T-helper 17 cell (primary cell): Measurements from ENCODE around the gene BTG1. TPM values are rescaled to one million over a fixed set of nuclear protein-coding genes. Genes with fewer than 3 reads are reported as not detected.

ENCODE experiments used
- ATAC-seq: fragments of 150-1000 bp; cut with Tn5 transposase; 2 replicates; pipeline ENCODE4 v1.10.0; 2021; ENCODE audit warnings: mild to moderate bottlenecking, moderate library complexity
- DNase-seq, 3 donors: peaks; one replicate each; pipeline versions ENCODE4 v3.0.0 to v3.0.0-alpha.2; 2020 to 2021
- H3K9me3 ChIP-seq: one replicate; pipeline ENCODE4 v1.7.0; 2013; ENCODE audit warnings: low read length, mild to moderate bottlenecking; ENCODE audit not compliant: control insufficient read depth, poor library complexity, severe bottlenecking
- H3K27ac Mint-ChIP-seq: one replicate; pipeline ENCODE4 v1.8.0; 2022; ENCODE audit warnings: mild to moderate bottlenecking, moderate library complexity, mixed read lengths
- H3K27me3 Mint-ChIP-seq: one replicate; pipeline ENCODE4 v1.8.0; 2022; ENCODE audit warnings: mixed read lengths
- H3K36me3 Mint-ChIP-seq: one replicate; pipeline ENCODE4 v1.8.0; 2022; ENCODE audit warnings: low read depth, mixed read lengths
- H3K4me1 Mint-ChIP-seq: one replicate; pipeline ENCODE4 v1.8.0; 2022; ENCODE audit warnings: mild to moderate bottlenecking, mixed read lengths
- H3K4me3 Mint-ChIP-seq: one replicate; pipeline ENCODE4 v1.8.0; 2022; ENCODE audit warnings: mild to moderate bottlenecking, moderate library complexity, mixed read lengths
- total RNA-seq, 4 donors: library from RNA in 2 of 4; stranded (reverse) in 2 of 4; gene quantifications; one replicate each; pipeline ENCODE4 v1.2.3 and lab custom pipeline; 2022 to 2026

The BTG1 gene
- total RNA-seq (1,000 to 10,000 TPM; 1,109 to 1,137 TPM), total RNA-seq (lab: John Stamatoyannopoulos, UW) (473 to 1,477 reads per million in 2 donors)

DNA sequence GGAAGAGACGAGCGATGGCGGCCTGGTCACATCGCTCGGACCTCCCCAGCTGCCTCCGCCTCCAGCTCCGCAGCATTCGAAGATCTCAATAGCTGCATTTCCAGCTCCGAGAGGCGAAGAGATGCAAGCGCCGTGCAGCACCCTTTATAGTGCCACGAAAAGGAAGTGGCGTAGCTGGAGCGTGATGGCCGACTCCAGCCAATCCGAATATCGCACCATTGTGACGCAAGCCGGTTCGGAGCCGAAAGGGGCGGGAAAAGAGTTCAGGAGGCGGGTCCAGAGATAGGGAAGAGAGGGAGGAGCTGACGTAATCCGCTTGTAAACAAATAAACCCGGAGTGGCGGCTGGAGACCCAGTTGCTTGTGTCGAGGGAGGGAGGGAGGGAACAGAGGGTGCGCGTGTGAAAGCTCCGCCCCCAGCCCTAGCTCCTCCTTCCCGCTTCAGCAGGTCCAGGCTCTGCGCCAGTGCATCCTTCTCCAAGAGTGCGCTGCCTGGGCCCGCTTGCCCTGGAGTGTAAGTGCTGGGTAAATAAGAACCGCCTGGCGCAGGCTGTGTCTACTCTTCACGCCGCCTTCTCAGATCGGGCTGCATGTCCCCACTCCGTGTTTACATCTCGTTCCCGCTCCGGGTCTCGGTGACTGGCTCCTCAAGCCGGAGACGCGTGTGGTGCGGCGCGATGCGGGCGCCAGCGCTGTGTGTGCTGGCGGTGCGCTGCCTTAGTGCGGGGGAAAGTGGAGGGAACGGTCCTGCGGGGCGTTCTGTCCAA lies at the start of gene BTG1:
BTG1 (minus strand) TSS at position 116 of the 766 bp plus-strand sequence. CDS start 311 bp downstream, outside the sequence.
- H3K9me3 ChIP-seq = peaks cover 7% of the 10 kb centered on the region
- peaks cover 18% of the 10 kb centered on the region for H3K36me3 Mint-ChIP-seq
- H3K27ac Mint-ChIP-seq = peak within 1 kb of the TSS; percentile 99
- H3K4me1 Mint-ChIP-seq = peaks cover 30% of the 10 kb centered on the region
- no peaks in the 10 kb centered on the region for H3K27me3 Mint-ChIP-seq
- H3K4me3 Mint-ChIP-seq = peak within 1 kb of the TSS; percentile 99
- peak; percentile 85 to 98 (median 97) for DNase-seq
- ATAC-seq = peak; percentile 77

DNA sequence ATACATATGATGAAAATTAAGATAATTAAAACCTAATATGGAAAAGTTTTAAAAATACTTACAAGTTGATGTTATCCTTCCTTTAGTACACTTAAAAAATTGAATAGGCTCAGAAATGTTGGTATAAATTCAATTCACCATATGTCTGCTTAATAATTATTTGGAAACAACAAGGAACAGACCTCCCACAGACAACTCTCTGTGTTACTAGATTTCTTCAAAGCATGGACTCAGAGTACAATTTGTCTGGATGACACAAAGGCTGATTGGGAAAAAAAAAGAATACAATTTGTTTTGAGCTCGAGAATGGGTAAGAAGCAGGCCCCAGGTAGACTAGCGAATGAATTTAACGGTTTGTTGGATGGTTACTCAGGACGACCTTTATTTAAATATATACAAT lies 48.9 kb upstream of the BTG1 start:
- no peaks in the 10 kb centered on the region for H3K27me3 Mint-ChIP-seq
- H3K36me3 Mint-ChIP-seq = no peaks in the 10 kb centered on the region
- H3K9me3 ChIP-seq = no peaks in the 10 kb centered on the region
- ATAC-seq (no peak), DNase-seq (no peak)
- H3K4me1 Mint-ChIP-seq = no peaks in the 10 kb centered on the region
- H3K4me3 Mint-ChIP-seq = no peak overlapping the region
- H3K27ac Mint-ChIP-seq = no peak overlapping the region

DNA sequence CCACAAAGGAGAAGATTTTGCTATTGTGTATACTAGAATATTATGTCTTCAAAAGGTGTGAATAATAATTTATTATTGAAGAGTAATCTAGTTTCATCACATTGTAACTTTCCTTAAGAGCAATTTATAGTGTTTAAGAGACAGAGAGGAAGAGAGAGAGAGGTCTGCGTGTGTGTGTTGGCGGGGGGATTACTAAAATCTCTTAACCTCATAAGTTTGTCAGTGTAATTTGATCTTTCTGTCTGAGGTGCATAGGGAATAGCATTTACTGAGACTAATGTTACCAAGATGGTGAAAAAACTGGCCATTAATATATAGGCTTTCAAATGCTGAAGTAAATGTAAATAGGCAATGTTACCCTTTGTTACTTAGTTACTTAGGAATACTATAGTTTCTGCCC lies 48.2 kb upstream of the BTG1 start:
- no peaks in the 10 kb centered on the region for H3K9me3 ChIP-seq
- no peak overlapping the region for H3K27ac Mint-ChIP-seq
- ATAC-seq (no peak), DNase-seq (no peak)
- no peaks in the 10 kb centered on the region for H3K27me3 Mint-ChIP-seq
- H3K4me3 Mint-ChIP-seq = no peak overlapping the region
- H3K4me1 Mint-ChIP-seq = peaks cover 3% of the 10 kb centered on the region
- H3K36me3 Mint-ChIP-seq = no peaks in the 10 kb centered on the region

DNA sequence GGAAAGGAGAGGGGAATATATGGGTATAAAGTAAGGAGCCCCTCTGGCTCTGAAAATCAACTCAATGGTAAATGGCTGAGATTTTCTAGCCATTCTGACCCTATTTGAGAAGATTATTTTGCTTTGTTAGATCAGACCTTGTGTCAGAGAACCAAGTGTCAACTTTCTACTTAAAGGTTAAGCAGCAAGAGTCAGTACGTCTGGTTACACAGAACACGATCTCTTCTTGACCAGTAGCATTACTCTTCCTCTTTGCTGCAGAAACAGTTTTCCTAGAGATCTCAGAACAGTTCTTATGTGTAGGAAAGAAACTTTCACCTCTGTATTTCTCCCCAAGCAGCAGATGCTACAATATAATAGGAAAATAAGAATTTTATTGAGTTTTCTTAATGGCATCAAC lies 47.4 kb upstream of the BTG1 start:
- no peaks in the 10 kb centered on the region for H3K27me3 Mint-ChIP-seq
- no peak for ATAC-seq

DNA sequence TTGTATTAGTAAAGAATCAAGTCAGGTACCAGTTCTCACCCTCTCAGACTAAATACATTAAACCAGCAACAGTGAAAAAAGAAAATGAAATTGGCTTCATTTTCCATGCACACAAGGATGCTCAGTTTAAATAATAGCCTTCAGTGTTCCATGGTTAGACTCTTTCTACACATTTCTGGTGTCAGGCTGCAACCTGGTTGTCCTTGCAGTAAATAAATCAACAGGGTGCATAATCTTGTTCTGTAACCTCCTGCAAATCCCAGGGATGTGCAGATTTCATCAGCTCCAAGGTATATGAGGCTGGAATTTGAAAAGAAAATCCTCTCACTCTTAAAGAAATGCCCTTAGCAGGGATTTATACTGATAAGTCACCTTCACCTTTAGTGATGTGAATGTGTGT lies 46.7 kb upstream of the BTG1 start:
- Mint-ChIP-seq H3K4me3 (no peak overlapping the region), H3K36me3 (no peaks in the 10 kb centered on the region), H3K27me3 (no peaks in the 10 kb centered on the region), H3K4me1 (peaks cover 4% of the 10 kb centered on the region), H3K27ac (no peak overlapping the region)
- no peak for DNase-seq
- no peak for ATAC-seq
- H3K9me3 ChIP-seq = no peaks in the 10 kb centered on the region

More for the DNA sequence above, 47.4 kb upstream of the BTG1 start:
- no peak overlapping the region for H3K4me3 Mint-ChIP-seq
- H3K9me3 ChIP-seq = no peaks in the 10 kb centered on the region
- no peak overlapping the region for H3K27ac Mint-ChIP-seq
- no peak for DNase-seq
- peaks cover 4% of the 10 kb centered on the region for H3K4me1 Mint-ChIP-seq
- H3K36me3 Mint-ChIP-seq = no peaks in the 10 kb centered on the region

GRCh38 chr12:92191061-92191460 lies 45.4 kb upstream of the BTG1 start:
- ATAC-seq = no peak
- Mint-ChIP-seq H3K4me3 (no peak overlapping the region), H3K27me3 (no peaks in the 10 kb centered on the region), H3K36me3 (no peaks in the 10 kb centered on the region), H3K27ac (no peak overlapping the region), H3K4me1 (peaks cover 10% of the 10 kb centered on the region)
- DNase-seq = no peak
- no peaks in the 10 kb centered on the region for H3K9me3 ChIP-seq

- Mint-ChIP-seq H3K27ac (peak overlapping the region; percentile 97), H3K27me3 (no peaks in the 10 kb centered on the region), H3K4me3 (no peak overlapping the region), H3K36me3 (no peaks in the 10 kb centered on the region), H3K4me1 (peaks cover 24% of the 10 kb centered on the region)
- DNase-seq = no peak
- no peak for ATAC-seq
- H3K9me3 ChIP-seq = no peaks in the 10 kb centered on the region
Observed at GRCh38 chr12:92188517-92189188, 43.0 kb upstream of the BTG1 start.

DNA sequence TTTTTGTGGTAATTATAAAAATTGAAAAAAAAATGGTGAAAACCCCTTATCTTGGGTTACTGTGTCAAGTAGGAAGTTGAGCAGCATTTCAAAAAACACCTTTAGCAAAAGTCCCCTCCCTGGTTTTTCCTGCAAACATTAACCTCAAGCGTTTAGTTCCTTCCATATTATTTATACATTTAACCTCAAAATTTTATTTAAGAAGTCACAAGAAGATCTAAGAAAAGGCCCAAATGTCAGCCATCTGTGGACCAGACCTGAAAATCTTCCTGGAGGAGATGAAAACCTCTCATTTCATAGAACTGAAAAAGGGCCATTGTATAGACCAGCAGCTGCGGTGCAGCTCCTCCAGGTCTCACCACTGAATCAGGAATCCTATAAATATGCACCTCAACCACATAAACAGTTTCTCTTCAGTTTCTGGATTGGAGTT lies 40.4 kb upstream of the BTG1 start:
- H3K4me1 Mint-ChIP-seq = peaks cover 24% of the 10 kb centered on the region
- DNase-seq (no peak), ATAC-seq (peak; percentile 76)
- H3K27me3 Mint-ChIP-seq = no peaks in the 10 kb centered on the region
- no peaks in the 10 kb centered on the region for H3K9me3 ChIP-seq
- H3K36me3 Mint-ChIP-seq = no peaks in the 10 kb centered on the region
- H3K4me3 Mint-ChIP-seq = peak overlapping the region; percentile 83
- peak overlapping the region; percentile 97 for H3K27ac Mint-ChIP-seq

DNA sequence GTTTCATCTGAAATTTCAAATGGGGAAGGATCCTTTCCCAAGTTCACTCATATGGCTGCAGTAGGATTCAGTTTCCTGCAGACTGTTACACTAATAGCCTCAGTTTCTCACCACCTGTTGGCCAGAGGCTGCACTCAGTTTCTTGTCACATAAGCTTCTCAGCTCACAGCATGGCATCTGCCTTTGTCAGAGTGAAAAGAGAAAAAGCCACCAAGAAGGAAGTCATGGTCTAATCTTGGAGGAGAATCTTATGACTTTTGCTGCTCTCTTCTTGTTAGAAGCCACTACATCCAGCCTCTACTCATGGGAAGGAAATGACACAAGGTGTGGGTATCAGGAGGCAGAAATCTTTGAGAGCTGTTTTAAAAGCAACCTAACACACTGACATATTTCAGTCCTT lies 39.4 kb upstream of the BTG1 start:
- peak; percentile 87 for ATAC-seq
- peaks cover 24% of the 10 kb centered on the region for H3K4me1 Mint-ChIP-seq

GRCh38 chr12:92183575-92183974 lies 37.9 kb upstream of the BTG1 start:
- no peaks in the 10 kb centered on the region for H3K36me3 Mint-ChIP-seq
- H3K27ac Mint-ChIP-seq = peak overlapping the region; percentile 97
- peaks cover 20% of the 10 kb centered on the region for H3K4me1 Mint-ChIP-seq
- no peak overlapping the region for H3K4me3 Mint-ChIP-seq
- H3K27me3 Mint-ChIP-seq = no peaks in the 10 kb centered on the region
- DNase-seq (no peak), ATAC-seq (no peak)
- no peaks in the 10 kb centered on the region for H3K9me3 ChIP-seq

More for the DNA sequence above, 39.4 kb upstream of the BTG1 start:
- no peak for DNase-seq
- no peaks in the 10 kb centered on the region for H3K9me3 ChIP-seq
- H3K27me3 Mint-ChIP-seq = no peaks in the 10 kb centered on the region
- H3K27ac Mint-ChIP-seq = peak overlapping the region; percentile 97
- H3K4me3 Mint-ChIP-seq = no peak overlapping the region
- no peaks in the 10 kb centered on the region for H3K36me3 Mint-ChIP-seq

DNA sequence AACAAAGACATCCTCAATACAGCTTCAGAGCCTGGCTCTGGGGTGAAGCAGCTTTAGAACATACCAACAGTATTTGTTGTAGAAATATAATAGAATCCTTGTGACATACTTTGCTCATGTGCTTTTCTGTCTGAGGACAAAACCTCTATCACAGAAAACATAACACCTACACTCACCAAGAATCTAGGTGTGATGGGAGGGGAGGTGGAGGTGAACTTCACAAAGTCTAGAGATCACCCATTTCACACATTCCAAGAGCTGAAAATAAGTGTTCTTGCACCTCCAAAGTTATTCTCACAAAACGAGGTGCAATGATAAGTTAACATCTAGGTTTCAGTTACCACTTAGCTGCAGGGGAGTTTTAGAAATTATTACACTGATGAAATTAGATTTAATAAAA lies 32.7 kb upstream of the BTG1 start:
- no peak overlapping the region for H3K27ac Mint-ChIP-seq
- no peaks in the 10 kb centered on the region for H3K27me3 Mint-ChIP-seq
- peaks cover 5% of the 10 kb centered on the region for H3K4me1 Mint-ChIP-seq
- no peak overlapping the region for H3K4me3 Mint-ChIP-seq
- peaks cover 4% of the 10 kb centered on the region for H3K36me3 Mint-ChIP-seq
- DNase-seq = no peak
- no peaks in the 10 kb centered on the region for H3K9me3 ChIP-seq
- no peak for ATAC-seq

DNA sequence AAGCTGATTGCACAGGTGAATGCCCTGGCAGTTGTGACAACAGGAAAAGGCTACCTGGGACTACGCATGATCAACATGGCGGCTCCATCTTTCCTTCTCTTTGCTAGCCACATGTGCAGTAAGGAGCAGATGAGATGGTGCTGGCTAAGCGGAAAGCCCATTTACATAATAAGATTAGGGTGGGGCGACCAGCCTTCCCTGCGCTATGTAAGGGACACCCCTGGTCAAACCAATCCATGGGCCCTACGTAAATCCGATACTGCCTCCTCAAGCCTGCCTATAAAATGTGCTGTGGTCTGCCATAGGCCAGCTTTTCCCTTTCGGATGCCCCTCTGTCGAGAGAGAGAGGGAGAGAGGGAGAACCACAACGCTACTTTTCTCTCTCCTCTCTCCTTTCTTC lies 31.0 kb upstream of the BTG1 start:
- DNase-seq (no peak), ATAC-seq (no peak)
- no peaks in the 10 kb centered on the region for H3K9me3 ChIP-seq
- Mint-ChIP-seq H3K4me3 (no peak overlapping the region), H3K4me1 (peaks cover 9% of the 10 kb centered on the region), H3K36me3 (peaks cover 4% of the 10 kb centered on the region), H3K27ac (no peak overlapping the region), H3K27me3 (no peaks in the 10 kb centered on the region)

DNA sequence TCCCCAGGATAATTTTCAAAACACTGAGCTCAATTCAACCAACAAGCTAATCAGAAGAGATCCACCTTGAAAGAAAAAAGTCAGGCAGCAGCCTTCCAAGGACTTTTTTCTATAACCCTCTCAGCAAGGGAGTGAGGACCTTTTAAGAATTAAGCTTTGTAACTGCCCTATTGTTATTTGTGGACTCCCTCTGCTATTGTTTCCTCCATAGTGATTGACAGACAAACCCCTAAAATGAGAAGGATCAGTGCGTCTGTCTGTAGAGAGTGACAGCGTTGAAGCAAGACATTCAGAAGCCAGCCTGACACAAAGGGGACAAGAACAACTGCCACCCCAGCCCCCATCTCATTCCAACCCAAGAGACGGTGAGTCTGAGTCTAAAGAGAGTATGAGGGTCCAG lies 30.3 kb upstream of the BTG1 start:
- Mint-ChIP-seq H3K27ac (no peak overlapping the region), H3K36me3 (peaks cover 4% of the 10 kb centered on the region), H3K4me3 (no peak overlapping the region)

More for the DNA sequence above, 30.3 kb upstream of the BTG1 start:
- no peaks in the 10 kb centered on the region for H3K27me3 Mint-ChIP-seq
- DNase-seq (no peak), ATAC-seq (no peak)
- H3K9me3 ChIP-seq = no peaks in the 10 kb centered on the region
- H3K4me1 Mint-ChIP-seq = peaks cover 9% of the 10 kb centered on the region
